Esophagus muscularis mucosa (tissue), 3 donors: ENCODE data around the gene APPL2.

Experiments used
- CTCF ChIP-seq, 3 experiments: fragments of 200-600 bp in 2 of 3; fragments of 450-650 bp in 1 of 3; sonication (generic) in 2 of 3; IDR thresholded peaks; one replicate each; pipeline ENCODE4 v1.5.1; 2017 to 2019; ENCODE audit warnings: antibody characterized with exemption in 3 of 3, mild to moderate bottlenecking in 2 of 3, moderate library complexity in 1 of 3
- EP300 ChIP-seq: sonication (generic); formaldehyde crosslinking; IDR thresholded peaks from one replicate; pipeline ENCODE4 v1.6.1; 2017; ENCODE audit warnings: antibody characterized with exemption

- no peak for TF ChIP-seq CTCF (IDR thresholded peaks at IDR 0.05)
- TF ChIP-seq EP300, result no peak
These were observed 71.9 kb downstream of the APPL2 start for GRCh38 chr12:105164068-105164467.
